ENCODE measurements around the gene ADGRG1.

DNA sequence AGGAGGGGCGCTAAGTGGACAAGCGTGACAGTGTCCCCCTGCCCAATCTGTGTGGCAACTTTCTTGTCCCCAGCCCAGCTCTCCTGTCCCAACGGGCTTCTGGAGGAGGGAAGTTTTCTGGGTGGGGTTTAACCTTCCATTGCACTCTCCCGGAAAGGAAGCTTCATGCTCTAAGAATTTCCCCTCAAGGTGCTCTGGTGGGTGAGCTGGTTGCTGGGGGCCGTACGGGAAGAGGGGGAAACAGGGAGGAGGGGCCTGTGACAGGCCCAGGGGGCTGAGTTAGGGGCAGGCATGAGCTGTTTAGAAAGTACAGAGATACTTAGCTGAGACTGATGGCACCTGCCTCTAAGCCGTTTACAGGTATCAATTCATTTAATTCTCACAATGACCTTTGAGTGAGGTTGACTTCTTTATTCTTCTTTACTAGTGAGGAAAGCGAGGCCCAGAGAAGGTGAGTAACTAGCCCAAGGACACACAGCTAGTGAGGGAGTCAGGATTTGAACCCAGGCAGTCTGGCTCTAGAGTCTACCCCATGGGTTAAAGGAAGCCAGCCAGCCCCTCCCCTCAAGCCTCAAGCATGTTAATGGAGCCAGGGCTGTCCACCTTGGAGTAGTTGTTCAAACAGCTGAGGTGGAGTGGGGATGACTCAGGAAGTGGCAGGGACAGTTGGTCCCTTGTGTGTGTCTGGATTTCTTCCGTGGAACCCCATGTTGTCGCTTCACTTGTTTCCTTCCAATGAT, 18.9 kb downstream of the ADGRG1 start:
- TF ChIP-seq, protein P1, sequence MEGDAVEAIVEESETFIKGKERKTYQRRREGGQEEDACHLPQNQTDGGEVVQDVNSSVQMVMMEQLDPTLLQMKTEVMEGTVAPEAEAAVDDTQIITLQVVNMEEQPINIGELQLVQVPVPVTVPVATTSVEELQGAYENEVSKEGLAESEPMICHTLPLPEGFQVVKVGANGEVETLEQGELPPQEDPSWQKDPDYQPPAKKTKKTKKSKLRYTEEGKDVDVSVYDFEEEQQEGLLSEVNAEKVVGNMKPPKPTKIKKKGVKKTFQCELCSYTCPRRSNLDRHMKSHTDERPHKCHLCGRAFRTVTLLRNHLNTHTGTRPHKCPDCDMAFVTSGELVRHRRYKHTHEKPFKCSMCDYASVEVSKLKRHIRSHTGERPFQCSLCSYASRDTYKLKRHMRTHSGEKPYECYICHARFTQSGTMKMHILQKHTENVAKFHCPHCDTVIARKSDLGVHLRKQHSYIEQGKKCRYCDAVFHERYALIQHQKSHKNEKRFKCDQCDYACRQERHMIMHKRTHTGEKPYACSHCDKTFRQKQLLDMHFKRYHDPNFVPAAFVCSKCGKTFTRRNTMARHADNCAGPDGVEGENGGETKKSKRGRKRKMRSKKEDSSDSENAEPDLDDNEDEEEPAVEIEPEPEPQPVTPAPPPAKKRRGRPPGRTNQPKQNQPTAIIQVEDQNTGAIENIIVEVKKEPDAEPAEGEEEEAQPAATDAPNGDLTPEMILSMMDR (IDR thresholded peaks at IDR 0.05): no peak
- no peak for TF ChIP-seq POLR2A (IDR thresholded peaks at IDR 0.05)
